ENCODE measurements around the gene GSX2.

GRCh38 chr4:54091637-54092404, 8.1 kb upstream of the GSX2 start:
- TF ChIP-seq CTBP1 (IDR thresholded peaks at IDR 0.05; ENCODE audit: borderline replicate concordance), result no peak
- no peak for TF ChIP-seq SUZ12 (IDR thresholded peaks at IDR 0.05)
- TF ChIP-seq FOXM1 (IDR thresholded peaks at IDR 0.05; ENCODE audit: borderline replicate concordance), result no peak
- no peak for TF ChIP-seq NFRKB (IDR thresholded peaks at IDR 0.05)
- TF ChIP-seq ZNF384 (IDR thresholded peaks at IDR 0.05), result no peak
- TF ChIP-seq SP1 (IDR thresholded peaks at IDR 0.05), result no peak
- no peak for TF ChIP-seq BHLHE40 (IDR thresholded peaks at IDR 0.05; ENCODE audit: borderline replicate concordance)

All from HEK293T (cell line).